ENCODE measurements around the gene TMEM63C.
"Not testable (repeated sequence)": the region's sequence is repeated elsewhere in the genome, so short reads cannot be mapped to it uniquely, and the experiment has no call there.

TMEM63C gene

GRCh38 chr14:77259025-77259715 is 77.6 kb downstream of the TMEM63C start:
- no peak for DNase-seq

- no peak for DNase-seq
Observed at GRCh38 chr14:77260199-77260598, 78.6 kb downstream of the TMEM63C start.

GRCh38 chr14:77260631-77261030 is 79.0 kb downstream of the TMEM63C start:
- peak; percentile 32 for DNase-seq

GRCh38 chr14:77264466-77265186 is 83.0 kb downstream of the TMEM63C start:
- no peak for DNase-seq

- no peak for DNase-seq
Observed at GRCh38 chr14:77265187-77265515, 83.6 kb downstream of the TMEM63C start.

GRCh38 chr14:77265561-77266335 is 84.2 kb downstream of the TMEM63C start:
- no peak for DNase-seq

- no peak for DNase-seq
Observed at GRCh38 chr14:77266336-77266735, 84.7 kb downstream of the TMEM63C start.

- no peak for DNase-seq
Observed at GRCh38 chr14:77267937-77268699, 86.5 kb downstream of the TMEM63C start.

- DNase-seq = peak; percentile 14
Observed at GRCh38 chr14:77268989-77269600, 87.5 kb downstream of the TMEM63C start.

- DNase-seq = peak; percentile 62
Observed at GRCh38 chr14:77270361-77271112, 88.9 kb downstream of the TMEM63C start.

- DNase-seq = no peak
Observed at GRCh38 chr14:77271113-77271710, 89.6 kb downstream of the TMEM63C start, which contains the start of gene NGB. NGB (minus strand) TSS chr14:77271206; CDS start chr14:77270937, 269 bp downstream.

GRCh38 chr14:77272261-77272660 is 90.7 kb downstream of the TMEM63C start:
- no peak for DNase-seq

- DNase-seq = no peak
Observed at GRCh38 chr14:77273796-77274195, 92.2 kb downstream of the TMEM63C start.

- DNase-seq = no peak
Observed at GRCh38 chr14:77275041-77275580, 93.5 kb downstream of the TMEM63C start.

GRCh38 chr14:77275601-77276017 is 94.0 kb downstream of the TMEM63C start:
- DNase-seq = peak; percentile 80

- no peak for DNase-seq
Observed at GRCh38 chr14:77276295-77276935, 94.8 kb downstream of the TMEM63C start.

- DNase-seq = no peak
Observed at GRCh38 chr14:77276959-77277358, 95.4 kb downstream of the TMEM63C start.

- no peak for DNase-seq
Observed at GRCh38 chr14:77278461-77279230, 97.0 kb downstream of the TMEM63C start.

- DNase-seq = no peak
Observed at GRCh38 chr14:77279719-77280118, 98.1 kb downstream of the TMEM63C start.

- not testable (repeated sequence) for DNase-seq
Observed at GRCh38 chr14:77280921-77281320, 99.3 kb downstream of the TMEM63C start.
